ENCODE data around the gene SLA2.
"Not testable (repeated sequence)": the region's sequence is repeated elsewhere in the genome, so short reads cannot be mapped to it uniquely, and the experiment has no call there.

The SLA2 gene

GRCh38 chr20:36573103-36573797 is 72.7 kb downstream of the SLA2 start, which contains the start of gene TGIF2:
Gene TGIF2 (plus strand): TSS chr20:36573597. CDS start chr20:36578775, 5,178 bp downstream.
- peak; percentile 91 for DNase-seq

GRCh38 chr20:36572701-36573102 is 73.3 kb downstream of the SLA2 start:
- peak; percentile 67 for DNase-seq

- DNase-seq: peak; percentile 42
Measured at GRCh38 chr20:36571564-36572504, 74.2 kb downstream of the SLA2 start.

- no peak for DNase-seq
Measured at GRCh38 chr20:36569847-36570429, 76.1 kb downstream of the SLA2 start.

- DNase-seq: no peak
Measured at GRCh38 chr20:36565520-36565919, 80.5 kb downstream of the SLA2 start.

- DNase-seq: not testable (repeated sequence)
Measured at GRCh38 chr20:36564726-36565121, 81.3 kb downstream of the SLA2 start.

- not testable (repeated sequence) for DNase-seq
Measured at GRCh38 chr20:36564078-36564725, 81.8 kb downstream of the SLA2 start.

GRCh38 chr20:36563374-36563773 is 82.6 kb downstream of the SLA2 start:
- no peak for DNase-seq

- no peak for DNase-seq
Measured at GRCh38 chr20:36562724-36563123, 83.3 kb downstream of the SLA2 start.
